Fibroblast of skin of back (primary cell): ENCODE data around the gene RIOK1.
"Not testable (repeated sequence)": the region's sequence is repeated elsewhere in the genome, so short reads cannot be mapped to it uniquely, and the experiment has no call there.

ENCODE experiments used
- DNase-seq: peaks from one replicate; pipeline ENCODE4 v3.0.0-alpha.2; 2013

Gene RIOK1

GRCh38 chr6:7442467-7442866 lies 52.9 kb downstream of the RIOK1 start:
- no peak for DNase-seq

- peak; percentile 92 for DNase-seq
Observed at GRCh38 chr6:7445101-7445500, 55.5 kb downstream of the RIOK1 start.

GRCh38 chr6:7445885-7446461 lies 56.4 kb downstream of the RIOK1 start:
- no peak for DNase-seq

GRCh38 chr6:7446619-7447325 lies 57.2 kb downstream of the RIOK1 start:
- DNase-seq = peak; percentile 50

GRCh38 chr6:7448232-7448631 lies 58.6 kb downstream of the RIOK1 start:
- DNase-seq = no peak

- no peak for DNase-seq
Observed at GRCh38 chr6:7449018-7449417, 59.4 kb downstream of the RIOK1 start.

- no peak for DNase-seq
Observed at GRCh38 chr6:7451326-7451725, 61.7 kb downstream of the RIOK1 start.

GRCh38 chr6:7452898-7453297 lies 63.3 kb downstream of the RIOK1 start:
- no peak for DNase-seq

- DNase-seq = no peak
Observed at GRCh38 chr6:7454696-7455358, 65.2 kb downstream of the RIOK1 start.

GRCh38 chr6:7456302-7456701 lies 66.7 kb downstream of the RIOK1 start:
- DNase-seq = not testable (repeated sequence)

- DNase-seq = peak; percentile 27
Observed at GRCh38 chr6:7461416-7461815, 71.8 kb downstream of the RIOK1 start.

GRCh38 chr6:7463785-7464184 lies 74.2 kb downstream of the RIOK1 start:
- peak; percentile 57 for DNase-seq

- DNase-seq = peak; percentile 25
Observed at GRCh38 chr6:7467007-7467897, 77.6 kb downstream of the RIOK1 start.
